NCI-H2029 treated with DMSO at 0.1 percent for 48 hours (cell line): ENCODE results near the gene METTL24.

Source experiments
- DNase-seq: peaks from one replicate; lab custom pipeline; 2025; lab: John Stamatoyannopoulos, UW

METTL24 gene

DNA sequence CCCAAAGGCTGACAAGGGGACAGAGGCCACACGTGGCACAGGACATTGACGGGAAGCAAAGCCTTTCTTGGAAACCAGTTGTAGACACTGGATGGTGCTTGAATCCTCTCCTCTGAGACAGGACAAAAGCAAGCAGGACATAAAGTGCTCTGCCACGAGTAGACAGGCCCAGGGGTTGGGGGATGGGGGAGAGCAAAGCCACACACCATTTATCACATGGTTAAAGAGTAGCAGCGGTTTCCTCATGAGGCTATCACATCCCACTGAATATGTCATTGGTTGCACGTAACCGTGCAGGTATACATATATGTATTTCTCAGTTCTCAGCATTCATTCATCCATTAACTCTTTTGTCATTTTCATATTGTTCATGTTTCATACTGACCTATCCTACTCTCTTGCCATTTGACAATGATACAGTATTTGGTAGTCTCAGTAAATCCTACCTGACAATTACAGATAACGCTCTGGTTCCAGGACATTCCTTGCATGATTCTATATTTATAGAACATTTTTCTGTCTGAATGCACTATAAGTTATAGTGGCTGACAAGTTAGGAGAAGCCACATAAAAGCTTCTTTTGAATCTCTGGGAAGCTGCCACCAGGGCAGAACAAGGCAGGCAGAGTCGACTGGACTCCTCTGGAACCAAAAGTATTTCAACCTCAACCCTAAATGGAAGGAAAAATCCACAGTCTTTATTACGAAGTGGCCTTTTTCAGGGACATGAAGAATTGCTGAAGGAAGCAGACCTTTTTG lies 23.5 kb downstream of the METTL24 start:
- no peak for DNase-seq

- no peak for DNase-seq
Observed at GRCh38 chr6:110332281-110332680, 25.9 kb downstream of the METTL24 start.

DNA sequence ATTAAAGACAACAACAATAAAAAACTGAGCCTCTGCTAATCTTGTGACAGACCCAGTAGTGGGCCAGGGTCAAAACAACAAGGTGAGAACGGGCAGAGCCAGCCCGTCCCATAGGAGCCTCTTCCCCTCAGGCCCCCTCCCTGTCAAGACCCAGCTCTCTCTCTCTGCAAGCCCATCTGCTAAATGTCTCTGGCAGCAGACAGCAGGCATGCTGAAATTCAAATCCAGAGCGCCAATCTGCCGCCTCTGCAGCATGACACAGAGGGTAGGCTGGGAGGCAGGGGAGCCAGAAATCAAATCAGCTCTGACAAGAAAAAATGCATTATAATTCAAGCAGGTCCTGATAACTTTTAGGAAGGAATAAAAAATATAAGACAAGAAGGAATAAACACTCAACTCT lies 26.3 kb downstream of the METTL24 start:
- no peak for DNase-seq

- DNase-seq: no peak
Observed at GRCh38 chr6:110331390-110331789, 26.8 kb downstream of the METTL24 start.

- DNase-seq: no peak
Observed at GRCh38 chr6:110329714-110330436, 28.3 kb downstream of the METTL24 start.

DNA sequence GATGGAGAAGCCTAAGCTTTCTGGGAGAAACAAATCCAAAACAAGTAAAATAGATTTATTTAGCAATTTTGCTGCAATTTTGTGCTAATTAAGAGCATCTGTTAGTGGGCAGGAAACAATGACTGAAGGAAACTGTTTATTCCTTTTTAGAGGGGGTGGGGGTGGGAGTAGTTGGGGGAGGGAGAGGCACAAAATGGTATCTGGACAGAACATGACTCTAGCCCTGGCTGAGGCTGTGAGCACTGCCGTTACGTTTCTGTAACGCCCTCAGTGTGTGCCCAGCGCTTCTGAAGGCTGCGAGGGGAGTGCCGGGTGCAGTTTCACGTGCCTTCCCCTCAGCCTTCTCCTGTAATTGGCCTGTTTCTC lies 28.8 kb downstream of the METTL24 start:
- no peak for DNase-seq

- DNase-seq: no peak
Observed at GRCh38 chr6:110328259-110328658, 29.9 kb downstream of the METTL24 start.

DNA sequence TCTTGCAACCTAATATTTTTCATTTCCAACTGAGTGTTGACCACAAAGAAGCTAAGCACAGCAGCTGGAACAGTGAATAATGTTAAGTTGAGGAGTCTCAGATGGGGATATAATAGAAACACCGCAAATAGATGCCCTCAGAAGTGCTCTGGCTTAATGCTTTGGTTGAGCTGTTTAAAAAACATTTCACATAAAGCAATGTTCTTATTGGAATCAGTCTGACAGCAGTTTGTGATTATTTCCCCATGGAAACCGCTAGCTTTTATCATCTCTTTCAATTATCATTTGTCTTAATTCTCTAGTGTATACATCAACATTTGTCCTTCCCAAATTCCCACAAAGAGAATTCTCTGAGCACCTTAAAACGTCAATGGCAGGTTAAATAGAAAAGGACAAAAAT lies 30.8 kb downstream of the METTL24 start:
- DNase-seq: no peak

- DNase-seq: no peak
Observed at GRCh38 chr6:110326609-110327008, 31.5 kb downstream of the METTL24 start.

GRCh38 chr6:110326057-110326456 lies 32.1 kb downstream of the METTL24 start:
- DNase-seq: no peak

GRCh38 chr6:110325197-110325596 lies 33.0 kb downstream of the METTL24 start:
- DNase-seq: peak; percentile 61

DNA sequence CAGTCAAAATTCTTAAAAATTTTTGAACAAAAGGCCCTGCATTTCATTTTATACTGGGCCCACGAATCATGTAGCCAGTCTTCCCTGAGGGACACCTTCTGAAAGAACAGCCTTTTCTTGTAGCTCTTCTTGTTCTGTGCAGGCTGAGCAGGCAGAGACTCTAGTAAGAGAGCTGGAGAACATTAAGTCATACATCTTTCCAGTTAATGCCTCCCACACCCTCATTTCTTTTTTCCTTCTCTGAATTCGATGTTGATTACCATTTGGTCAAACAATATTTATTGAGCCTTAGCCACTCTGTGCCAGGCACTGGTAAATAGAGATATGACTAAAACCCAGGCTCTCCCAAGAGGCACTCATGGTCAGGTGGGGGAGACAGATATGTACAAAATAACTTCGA lies 33.6 kb downstream of the METTL24 start:
- no peak for DNase-seq

- DNase-seq: no peak
Observed at GRCh38 chr6:110323258-110323657, 34.9 kb downstream of the METTL24 start.

DNA sequence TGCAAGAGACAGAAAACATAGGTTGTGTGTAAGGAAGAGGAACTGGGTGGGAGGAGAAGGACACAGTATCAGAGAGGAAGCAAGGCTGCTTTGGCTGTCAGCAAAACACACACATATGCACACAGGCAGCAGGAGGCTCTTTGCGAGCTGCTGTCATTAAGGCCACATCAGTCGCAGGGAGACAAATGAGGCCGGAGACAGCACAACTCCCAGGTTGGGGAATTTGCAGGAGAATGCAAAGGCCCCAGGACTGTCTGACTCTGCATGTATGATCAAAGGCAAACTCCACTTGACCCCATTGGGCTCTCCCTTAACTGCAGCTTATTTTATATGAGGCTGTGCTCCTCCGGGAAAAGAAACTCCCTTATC lies 35.3 kb downstream of the METTL24 start:
- DNase-seq: no peak

GRCh38 chr6:110322151-110322873 lies 35.8 kb downstream of the METTL24 start:
- DNase-seq: no peak

- no peak for DNase-seq
Observed at GRCh38 chr6:110320307-110320706, 37.8 kb downstream of the METTL24 start.

- DNase-seq: no peak
Observed at GRCh38 chr6:110319843-110320242, 38.3 kb downstream of the METTL24 start.

GRCh38 chr6:110319381-110319780 lies 38.8 kb downstream of the METTL24 start:
- no peak for DNase-seq

DNA sequence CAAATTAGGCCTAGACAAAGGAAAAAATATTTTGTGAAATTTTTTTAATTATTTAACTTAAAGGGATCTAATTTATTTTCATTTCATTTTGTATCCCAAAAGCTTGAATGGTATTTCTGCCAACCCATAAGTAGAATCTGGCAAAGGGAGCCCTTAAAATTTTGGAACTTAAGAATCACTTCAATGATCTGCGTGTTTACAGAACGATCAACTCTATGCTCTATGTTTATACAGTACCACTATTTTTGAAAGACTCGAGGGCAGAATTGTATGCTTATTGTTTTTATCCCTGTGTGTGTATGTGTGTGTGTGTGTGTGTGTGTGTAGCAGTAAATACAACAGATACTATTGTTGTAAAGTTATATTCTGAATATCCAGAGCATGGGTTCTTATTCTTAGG lies 39.2 kb downstream of the METTL24 start:
- DNase-seq: no peak

DNA sequence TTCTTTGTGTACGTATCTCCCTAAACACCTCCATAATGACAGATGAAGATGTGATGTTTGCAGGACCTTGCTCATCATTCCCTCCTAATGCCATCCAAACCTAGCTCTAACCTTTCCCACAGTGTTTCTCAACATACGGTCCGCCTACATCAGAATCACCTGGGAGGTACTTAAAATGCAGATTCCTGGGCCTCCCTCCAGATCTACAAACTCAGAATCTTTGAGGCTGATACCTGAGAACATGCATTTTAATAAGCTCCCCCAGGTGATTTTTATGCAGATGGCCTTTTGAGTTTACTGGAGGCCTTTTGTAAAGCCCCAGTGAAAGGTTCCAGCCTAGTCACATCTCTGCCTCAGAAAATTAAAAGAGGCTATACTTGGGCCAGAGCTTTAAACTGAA lies 40.5 kb downstream of the METTL24 start:
- no peak for DNase-seq

DNA sequence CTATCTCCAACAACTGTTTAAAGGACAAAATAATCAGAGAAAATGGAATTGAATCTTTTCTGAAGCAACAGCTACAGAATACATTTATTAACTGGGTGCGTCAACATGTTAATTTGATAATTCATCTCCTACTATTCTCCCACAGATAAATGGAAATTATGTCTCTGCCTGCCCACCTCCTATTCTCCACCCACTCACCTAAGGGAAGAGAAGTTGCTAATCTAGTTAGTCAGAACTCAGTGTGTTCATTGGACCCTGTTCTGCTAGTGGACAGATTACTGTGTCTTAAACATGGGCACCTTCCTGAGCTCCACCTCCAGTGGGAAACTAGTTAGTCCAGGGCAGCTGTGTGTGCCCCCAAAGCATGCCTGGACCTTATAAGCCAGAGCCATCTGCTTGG lies 41.0 kb downstream of the METTL24 start:
- no peak for DNase-seq

DNA sequence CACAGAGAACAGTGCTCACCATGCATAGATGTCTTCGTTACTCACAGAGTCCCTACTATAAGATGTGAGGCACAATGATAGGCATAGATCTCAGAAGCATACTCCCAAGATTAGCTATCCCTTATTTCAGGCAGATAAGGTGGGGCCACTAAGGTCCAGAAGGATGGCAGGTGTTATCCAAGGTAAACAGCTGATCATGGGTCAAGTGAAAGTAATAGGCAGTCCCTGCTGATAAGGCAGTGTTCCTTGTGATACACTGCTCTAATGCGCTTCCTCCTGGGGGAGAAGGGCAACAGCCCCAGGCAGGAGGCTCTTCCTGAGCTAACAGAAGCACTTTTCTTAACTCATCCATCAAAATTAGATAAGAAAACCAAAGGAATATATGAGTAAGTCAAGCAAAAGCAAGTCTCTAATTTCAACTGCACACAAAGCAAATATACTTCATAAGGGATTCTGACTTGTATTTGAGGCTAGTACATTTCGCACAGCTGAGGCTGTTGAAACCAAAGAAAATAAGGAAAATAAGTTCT lies 42.2 kb downstream of the METTL24 start:
- DNase-seq: no peak
